HCT116 (cell line): ENCODE data around the gene C12orf50. TPM values are rescaled to one million over a fixed set of nuclear protein-coding genes. Genes with fewer than 3 reads are reported as not detected.

ENCODE experiments used
- ATAC-seq: fragments of 200-7000 bp; cut with Tn5 transposase; 2 replicates; pipeline ENCODE4 v1.9.1; 2020; ENCODE audit warnings: mild to moderate bottlenecking, moderate library complexity
- BruUV-seq: library from RNA; stranded (reverse); fragments of 400-500 nt; replicated peaks from 2 replicates; lab custom pipeline; 2021; lab: Mats Ljungman, UMichigan
- CTCF ChIA-PET: fragments of 300-600 bp; sonication (Branson Sonifier 250); formaldehyde crosslinking; loops from one replicate; lab custom pipeline; 2021; ENCODE audit warnings: antibody characterized with exemption; lab: Charles Lee
- POLR2A ChIA-PET: fragments of 300-600, 350-600 bp; sonication (Branson Sonifier 250); formaldehyde crosslinking; loops from one replicate; lab custom pipeline; 2021; ENCODE audit warnings: antibody characterized with exemption; lab: Charles Lee
- RAD21 ChIA-PET, 2 experiments: fragments of 300-600 bp; sonication (Branson Sonifier 250); formaldehyde crosslinking; loops; one replicate each; lab custom pipeline; 2023; ENCODE audit warnings: low total read pairs in 2 of 2; ENCODE audit not compliant: uncharacterized antibody in 2 of 2, unreplicated experiment in 2 of 2, low non-redundant PET in 1 of 2; lab: Charles Lee
- DNase-seq: peaks from one replicate; pipeline ENCODE4 v3.0.0-alpha.2; 2010; ENCODE audit warnings: low read depth, low spot score
- H2AFZ ChIP-seq: fragments of 200-600 bp; shearing (Covaris generic), sonication (generic); 2 replicates; pipeline ENCODE4 v1.6.1; 2017; ENCODE audit warnings: low read depth, mixed run types, mixed read lengths, antibody characterized with exemption, low read length; ENCODE audit not compliant: poor library complexity, severe bottlenecking
- H3K27ac ChIP-seq: 2 replicates; pipeline ENCODE4 v1.5.1; 2012; ENCODE audit warnings: low read depth, low read length
- H3K27me3 ChIP-seq: fragments of 200-600 bp; sonication (generic); 2 replicates; pipeline ENCODE4 v1.6.1; 2016; ENCODE audit warnings: mixed run types, low read length, mixed read lengths; ENCODE audit not compliant: insufficient read depth
- H3K36me3 ChIP-seq, 2 experiments: fragments of 200-500 bp in 1 of 2; fragments of 200-600 bp in 1 of 2; sonication (Bioruptor generic) in 1 of 2; sonication (generic) in 1 of 2; 2 replicates each; pipeline versions ENCODE4 v1.5.1 to v1.6.1; 2014 to 2016; ENCODE audit warnings: low read length in 2 of 2, inconsistent platforms in 1 of 2, mixed read lengths in 1 of 2, mixed run types in 1 of 2; ENCODE audit not compliant: insufficient read depth in 2 of 2, control insufficient read depth in 1 of 2
- H3K4me1 ChIP-seq, 2 experiments: fragments of 200-600 bp in 1 of 2; sonication (generic) in 1 of 2; 2 replicates each; pipeline versions ENCODE4 v1.5.1 to v1.6.1; 2012 to 2017; ENCODE audit warnings: low read length in 2 of 2, inconsistent platforms in 1 of 2, mild to moderate bottlenecking in 1 of 2, mixed read lengths in 1 of 2, mixed run types in 1 of 2, moderate library complexity in 1 of 2; ENCODE audit not compliant: insufficient read depth in 2 of 2, control insufficient read depth in 1 of 2
- H3K4me2 ChIP-seq: fragments of 200-600 bp; sonication (generic); 2 replicates; pipeline ENCODE4 v1.6.1; 2017; ENCODE audit warnings: mixed run types, low read length, mixed read lengths
- H3K4me3 ChIP-seq, 2 experiments: fragments of 200-600 bp in 1 of 2; sonication (generic) in 1 of 2; replicated peaks in 1 of 2; 2 replicates each; pipeline ENCODE4 v1.5.1; 2011 to 2016; ENCODE audit warnings: low read length in 2 of 2, control low read depth in 1 of 2, low read depth in 1 of 2, mild to moderate bottlenecking in 1 of 2, mixed read lengths in 1 of 2, mixed run types in 1 of 2
- H3K79me2 ChIP-seq: fragments of 200-600 bp; sonication (generic); 2 replicates; pipeline ENCODE4 v1.6.1; 2017; ENCODE audit warnings: mild to moderate bottlenecking, mixed run types, low read length, moderate library complexity, mixed read lengths; ENCODE audit not compliant: insufficient read depth
- H3K9ac ChIP-seq: fragments of 200-600 bp; sonication (generic); 2 replicates; pipeline ENCODE4 v1.6.1; 2016; ENCODE audit warnings: low read length, mixed read lengths
- H3K9me2 ChIP-seq: fragments of 200-600 bp; sonication (generic), shearing (Covaris generic); 2 replicates; pipeline ENCODE4 v1.6.1; 2017; ENCODE audit warnings: mixed run types, mild to moderate bottlenecking, moderate library complexity; ENCODE audit not compliant: insufficient read depth
- H3K9me3 ChIP-seq, 2 experiments: fragments of 200-500 bp in 1 of 2; fragments of 200-600 bp in 1 of 2; sonication (Bioruptor generic) in 1 of 2; sonication (generic) in 1 of 2; 2 replicates each; pipeline ENCODE4 v1.6.1; 2014 to 2017; ENCODE audit warnings: low read length in 2 of 2, mixed read lengths in 2 of 2, inconsistent platforms in 1 of 2, low read depth in 1 of 2, mild to moderate bottlenecking in 1 of 2, mixed run types in 1 of 2, moderate library complexity in 1 of 2; ENCODE audit not compliant: control insufficient read depth in 1 of 2, insufficient read depth in 1 of 2
- H4K20me1 ChIP-seq: fragments of 200-600 bp; sonication (generic), shearing (Covaris generic); 2 replicates; pipeline ENCODE4 v1.6.1; 2017; ENCODE audit warnings: mixed run types, mild to moderate bottlenecking, moderate library complexity; ENCODE audit not compliant: insufficient read depth
- CTCF ChIP-seq, 3 experiments: fragments of 200-600 bp in 1 of 3; sonication (generic) in 1 of 3; IDR thresholded peaks in 2 of 3; conservative IDR thresholded peaks in 1 of 3; 2 replicates each; pipeline ENCODE4 v1.5.1; 2012 to 2017; ENCODE audit warnings: low read depth in 2 of 3, low read length in 2 of 3, antibody characterized with exemption in 1 of 3, borderline replicate concordance in 1 of 3, control low read depth in 1 of 3, mild to moderate bottlenecking in 1 of 3, mixed read lengths in 1 of 3, mixed run types in 1 of 3, moderate library complexity in 1 of 3; ENCODE audit not compliant: insufficient read depth in 1 of 3
- FOSL1 ChIP-seq: IDR thresholded peaks from 2 replicates; pipeline ENCODE4 v1.6.1; 2012; ENCODE audit warnings: low read depth
- POLR2A ChIP-seq: IDR thresholded peaks from 2 replicates; pipeline ENCODE4 v1.7.0; 2011; ENCODE audit warnings: borderline replicate concordance; ENCODE audit not compliant: insufficient read depth, insufficient read length; ENCODE audit errors: extremely low read depth
- POLR2AphosphoS5 ChIP-seq: IDR thresholded peaks from 2 replicates; pipeline ENCODE4 v1.6.1; 2011; ENCODE audit warnings: mild to moderate bottlenecking, low read depth, low read length, moderate library complexity
- RAD21 ChIP-seq: IDR thresholded peaks from 2 replicates; pipeline ENCODE4 v1.6.1; 2012; ENCODE audit warnings: low read depth, mild to moderate bottlenecking
- REST ChIP-seq: IDR thresholded peaks from 2 replicates; pipeline ENCODE4 v1.6.1; 2012; ENCODE audit warnings: low read depth
- SP1 ChIP-seq: IDR thresholded peaks from 2 replicates; pipeline ENCODE4 v1.6.1; 2012; ENCODE audit warnings: low read depth
- TCF7L2 ChIP-seq: IDR thresholded peaks from 2 replicates; pipeline ENCODE4 v1.7.0; 2011; ENCODE audit warnings: borderline replicate concordance, inconsistent platforms; ENCODE audit not compliant: insufficient read depth, insufficient read length; ENCODE audit errors: extremely low read depth
- YY1 ChIP-seq: IDR thresholded peaks from 2 replicates; pipeline ENCODE4 v1.6.1; 2011; ENCODE audit warnings: low read length, low read depth, moderate library complexity, mild to moderate bottlenecking; ENCODE audit not compliant: insufficient replicate concordance; ENCODE audit errors: extremely low read depth
- intact Hi-C: fragments of 100-400 bp; cut with micrococcal nuclease; formaldehyde crosslinking; loops from 2 replicates; pipeline ENCODE4 v1.10.0; 2022
- total RNA-seq: library from RNA; stranded (reverse); gene quantifications from one replicate; pipeline ENCODE4 v1.2.1, GENCODE V29; 2021; ENCODE audit not compliant: unreplicated experiment

Gene C12orf50
- total RNA-seq, 1 experiment from 2014 or later = not detected

GRCh38 chr12:87953256-87953860 lies 75.8 kb downstream of the C12orf50 start:
- H3K4me2 ChIP-seq = no peak overlapping the region
- ChIA-PET POLR2A (no interaction called here), CTCF (interaction anchor here (0.8 to 1.1 kb wide), 3 partner anchors 9 to 105 kb away, joined by 3 read pairs; no protein-coding TSS in a partner anchor), RAD21 (no interaction called here)
- DNase-seq = peak; percentile 41
- no peaks in the 10 kb centered on the region for H4K20me1 ChIP-seq
- H3K36me3 ChIP-seq = no peaks in the 10 kb centered on the region
- no peaks in the 10 kb centered on the region for H3K9me2 ChIP-seq
- peak; percentile 61 for ATAC-seq
- H3K9ac ChIP-seq = no peak overlapping the region
- peak overlapping the region; percentile 7 for H2AFZ ChIP-seq
- BruUV-seq = no TSS peak
- intact Hi-C loops = loop anchor here (2.0 to 10.0 kb wide), 3 partner anchors 609 to 1999 kb away; no protein-coding TSS in a partner anchor
- H3K27me3 ChIP-seq = no peaks in the 10 kb centered on the region
- H3K27ac ChIP-seq = no peak overlapping the region
- H3K4me1 ChIP-seq = no peaks in the 10 kb centered on the region
- H3K79me2 ChIP-seq = no peaks in the 10 kb centered on the region
- TF ChIP-seq SP1 (no peak), CTCF (IDR thresholded peaks at IDR 0.05 in 2 of 3, conservative IDR thresholded peaks at IDR 0.05 in 1 of 3; ENCODE audit: borderline replicate concordance in 1 of 3, insufficient read depth in 1 of 3, low read depth in 2 of 3, low read length in 2 of 3) (peak; percentile 55 to 73 (median 55); a peak in 5 of 6 replicates), RAD21 (peak; percentile 75), POLR2AphosphoS5 (no peak)
- no peaks in the 10 kb centered on the region for H3K9me3 ChIP-seq
- no peak overlapping the region for H3K4me3 ChIP-seq

GRCh38 chr12:87952850-87953249 lies 76.4 kb downstream of the C12orf50 start:
- intact Hi-C loops = loop anchor here (2.0 to 10.0 kb wide), 3 partner anchors 608 to 1998 kb away; no protein-coding TSS in a partner anchor
- Histone ChIP-seq H3K4me2 (no peak overlapping the region), H3K79me2 (no peaks in the 10 kb centered on the region), H3K9ac (no peak overlapping the region), H3K9me3 (no peaks in the 10 kb centered on the region), H3K4me3 (no peak overlapping the region), H2AFZ (peak overlapping the region; percentile 7), H3K4me1 (no peaks in the 10 kb centered on the region), H3K27ac (no peak overlapping the region), H3K9me2 (no peaks in the 10 kb centered on the region), H3K36me3 (no peaks in the 10 kb centered on the region), H4K20me1 (no peaks in the 10 kb centered on the region), H3K27me3 (no peaks in the 10 kb centered on the region)
- peak; percentile 9; the same call in 1 of the 2 replicates for ATAC-seq
- DNase-seq = no peak
- CTCF ChIA-PET = interaction anchor here (0.7 to 1.1 kb wide), 5 partner anchors 8 to 105 kb away, joined by 3 read pairs; no protein-coding TSS in a partner anchor
- POLR2A ChIA-PET = no interaction called here
- RAD21 ChIA-PET = no interaction called here
- BruUV-seq = no TSS peak
- no peak for TF ChIP-seq TCF7L2
- no peak for TF ChIP-seq SP1
- no peak for TF ChIP-seq YY1
- TF ChIP-seq POLR2AphosphoS5 = no peak
- TF ChIP-seq REST = no peak
- TF ChIP-seq POLR2A = no peak
- TF ChIP-seq FOSL1 = no peak
